Germinal center (tissue), 1 donor: ENCODE measurements around the gene CASD1.
A peak's percentile ranks its signal among the peaks of the same experiment; 100 is the strongest.

Source experiments
- DNase-seq: peaks from one replicate; pipeline ENCODE4 v3.0.0; 2012; ENCODE audit warnings: mixed read lengths, low spot score

CASD1 gene

GRCh38 chr7:94513565-94513860, 3.9 kb downstream of the CASD1 start:
- DNase-seq = no peak

GRCh38 chr7:94514140-94514889, 4.7 kb downstream of the CASD1 start:
- DNase-seq = no peak

- DNase-seq = no peak
Observed at GRCh38 chr7:94514917-94515316, 5.3 kb downstream of the CASD1 start.

GRCh38 chr7:94525923-94526322, 16.3 kb downstream of the CASD1 start:
- no peak for DNase-seq

- no peak for DNase-seq
Observed at GRCh38 chr7:94529516-94529915, 19.9 kb downstream of the CASD1 start.

GRCh38 chr7:94530109-94530508, 20.5 kb downstream of the CASD1 start:
- no peak for DNase-seq

GRCh38 chr7:94532676-94533075, 23.1 kb downstream of the CASD1 start:
- DNase-seq = no peak

GRCh38 chr7:94540428-94540827, 30.8 kb downstream of the CASD1 start:
- no peak for DNase-seq

GRCh38 chr7:94547126-94547525, 37.5 kb downstream of the CASD1 start:
- DNase-seq = no peak

GRCh38 chr7:94556028-94556427, 46.4 kb downstream of the CASD1 start:
- DNase-seq = peak; percentile 51

- no peak for DNase-seq
Observed at GRCh38 chr7:94557215-94557614, 47.6 kb downstream of the CASD1 start.

- no peak for DNase-seq
Observed at GRCh38 chr7:94559972-94560371, 50.4 kb downstream of the CASD1 start.

GRCh38 chr7:94561841-94562514, 52.4 kb downstream of the CASD1 start:
- DNase-seq = no peak

GRCh38 chr7:94562525-94562924, 52.9 kb downstream of the CASD1 start:
- no peak for DNase-seq

- no peak for DNase-seq
Observed at GRCh38 chr7:94565247-94565894, 55.8 kb downstream of the CASD1 start.

- no peak for DNase-seq
Observed at GRCh38 chr7:94567396-94567795, 57.8 kb downstream of the CASD1 start.

GRCh38 chr7:94571816-94572215, 62.2 kb downstream of the CASD1 start:
- no peak for DNase-seq

- DNase-seq = no peak
Observed at GRCh38 chr7:94575646-94576045, 66.0 kb downstream of the CASD1 start.

GRCh38 chr7:94576316-94576715, 66.7 kb downstream of the CASD1 start:
- DNase-seq = no peak

- DNase-seq = no peak
Observed at GRCh38 chr7:94577357-94577756, 67.7 kb downstream of the CASD1 start.

- DNase-seq = no peak
Observed at GRCh38 chr7:94578614-94579013, 69.0 kb downstream of the CASD1 start.

GRCh38 chr7:94579470-94579869, 69.9 kb downstream of the CASD1 start:
- DNase-seq = no peak

- no peak for DNase-seq
Observed at GRCh38 chr7:94580601-94581000, 71.0 kb downstream of the CASD1 start.
